ENCODE measurements around the gene HSD11B1. TPM values are rescaled to one million over a fixed set of nuclear protein-coding genes. Genes with fewer than 3 reads are reported as not detected.

HSD11B1 gene
- total RNA-seq, 1 experiment from 2014 or later, result not detected

- H3K9me3 Mint-ChIP-seq, result no peaks in the 10 kb centered on the region
- ATAC-seq (no peak), DNase-seq (ENCODE audit: low spot score) (no peak)
- no peaks in the 10 kb centered on the region for H3K27me3 Mint-ChIP-seq (ENCODE audit: low read depth)
- ChIA-PET POLR2A (no interaction called here), CTCF (no interaction called here)
- no peak overlapping the region for H3K4me3 Mint-ChIP-seq
- TF ChIP-seq, protein P1, sequence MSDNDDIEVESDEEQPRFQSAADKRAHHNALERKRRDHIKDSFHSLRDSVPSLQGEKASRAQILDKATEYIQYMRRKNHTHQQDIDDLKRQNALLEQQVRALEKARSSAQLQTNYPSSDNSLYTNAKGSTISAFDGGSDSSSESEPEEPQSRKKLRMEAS (CRISPR knock-in tag; IDR thresholded peaks at IDR 0.05), result no peak
- TF ChIP-seq ELF4 (CRISPR knock-in tag; IDR thresholded peaks at IDR 0.05; ENCODE audit: low read depth) (no peak), STAT6 (CRISPR knock-in tag; conservative IDR thresholded peaks at IDR 0.05; ENCODE audit: low read depth) (no peak), PRRX2 (CRISPR knock-in tag; IDR thresholded peaks at IDR 0.05) (no peak), JUN (CRISPR knock-in tag; IDR thresholded peaks at IDR 0.05) (no peak), CREM (CRISPR knock-in tag; IDR thresholded peaks at IDR 0.05) (no peak), SMAD4 (CRISPR knock-in tag; IDR thresholded peaks at IDR 0.05) (no peak), NFE2L1 (CRISPR knock-in tag; IDR thresholded peaks at IDR 0.05) (no peak), IRF2 (CRISPR knock-in tag; IDR thresholded peaks at IDR 0.05; ENCODE audit: borderline replicate concordance, low read depth) (no peak), FOXP1 (CRISPR knock-in tag; IDR thresholded peaks at IDR 0.05; ENCODE audit: borderline replicate concordance) (no peak), RORB (CRISPR knock-in tag; IDR thresholded peaks at IDR 0.05) (no peak), GABPB1 (CRISPR knock-in tag; IDR thresholded peaks at IDR 0.05) (no peak), ZSCAN18 (CRISPR knock-in tag; IDR thresholded peaks at IDR 0.05) (no peak), AR (CRISPR knock-in tag; IDR thresholded peaks at IDR 0.05) (no peak), ZMAT4 (CRISPR knock-in tag; IDR thresholded peaks at IDR 0.05) (no peak)
- TF ChIP-seq, protein P2, sequence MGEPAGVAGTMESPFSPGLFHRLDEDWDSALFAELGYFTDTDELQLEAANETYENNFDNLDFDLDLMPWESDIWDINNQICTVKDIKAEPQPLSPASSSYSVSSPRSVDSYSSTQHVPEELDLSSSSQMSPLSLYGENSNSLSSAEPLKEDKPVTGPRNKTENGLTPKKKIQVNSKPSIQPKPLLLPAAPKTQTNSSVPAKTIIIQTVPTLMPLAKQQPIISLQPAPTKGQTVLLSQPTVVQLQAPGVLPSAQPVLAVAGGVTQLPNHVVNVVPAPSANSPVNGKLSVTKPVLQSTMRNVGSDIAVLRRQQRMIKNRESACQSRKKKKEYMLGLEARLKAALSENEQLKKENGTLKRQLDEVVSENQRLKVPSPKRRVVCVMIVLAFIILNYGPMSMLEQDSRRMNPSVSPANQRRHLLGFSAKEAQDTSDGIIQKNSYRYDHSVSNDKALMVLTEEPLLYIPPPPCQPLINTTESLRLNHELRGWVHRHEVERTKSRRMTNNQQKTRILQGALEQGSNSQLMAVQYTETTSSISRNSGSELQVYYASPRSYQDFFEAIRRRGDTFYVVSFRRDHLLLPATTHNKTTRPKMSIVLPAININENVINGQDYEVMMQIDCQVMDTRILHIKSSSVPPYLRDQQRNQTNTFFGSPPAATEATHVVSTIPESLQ (CRISPR knock-in tag; IDR thresholded peaks at IDR 0.05), result no peak
- TF ChIP-seq, protein P3, sequence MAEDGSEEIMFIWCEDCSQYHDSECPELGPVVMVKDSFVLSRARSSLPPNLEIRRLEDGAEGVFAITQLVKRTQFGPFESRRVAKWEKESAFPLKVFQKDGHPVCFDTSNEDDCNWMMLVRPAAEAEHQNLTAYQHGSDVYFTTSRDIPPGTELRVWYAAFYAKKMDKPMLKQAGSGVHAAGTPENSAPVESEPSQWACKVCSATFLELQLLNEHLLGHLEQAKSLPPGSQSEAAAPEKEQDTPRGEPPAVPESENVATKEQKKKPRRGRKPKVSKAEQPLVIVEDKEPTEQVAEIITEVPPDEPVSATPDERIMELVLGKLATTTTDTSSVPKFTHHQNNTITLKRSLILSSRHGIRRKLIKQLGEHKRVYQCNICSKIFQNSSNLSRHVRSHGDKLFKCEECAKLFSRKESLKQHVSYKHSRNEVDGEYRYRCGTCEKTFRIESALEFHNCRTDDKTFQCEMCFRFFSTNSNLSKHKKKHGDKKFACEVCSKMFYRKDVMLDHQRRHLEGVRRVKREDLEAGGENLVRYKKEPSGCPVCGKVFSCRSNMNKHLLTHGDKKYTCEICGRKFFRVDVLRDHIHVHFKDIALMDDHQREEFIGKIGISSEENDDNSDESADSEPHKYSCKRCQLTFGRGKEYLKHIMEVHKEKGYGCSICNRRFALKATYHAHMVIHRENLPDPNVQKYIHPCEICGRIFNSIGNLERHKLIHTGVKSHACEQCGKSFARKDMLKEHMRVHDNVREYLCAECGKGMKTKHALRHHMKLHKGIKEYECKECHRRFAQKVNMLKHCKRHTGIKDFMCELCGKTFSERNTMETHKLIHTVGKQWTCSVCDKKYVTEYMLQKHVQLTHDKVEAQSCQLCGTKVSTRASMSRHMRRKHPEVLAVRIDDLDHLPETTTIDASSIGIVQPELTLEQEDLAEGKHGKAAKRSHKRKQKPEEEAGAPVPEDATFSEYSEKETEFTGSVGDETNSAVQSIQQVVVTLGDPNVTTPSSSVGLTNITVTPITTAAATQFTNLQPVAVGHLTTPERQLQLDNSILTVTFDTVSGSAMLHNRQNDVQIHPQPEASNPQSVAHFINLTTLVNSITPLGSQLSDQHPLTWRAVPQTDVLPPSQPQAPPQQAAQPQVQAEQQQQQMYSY (CRISPR knock-in tag; IDR thresholded peaks at IDR 0.05), result no peak
- TF ChIP-seq, protein P4, sequence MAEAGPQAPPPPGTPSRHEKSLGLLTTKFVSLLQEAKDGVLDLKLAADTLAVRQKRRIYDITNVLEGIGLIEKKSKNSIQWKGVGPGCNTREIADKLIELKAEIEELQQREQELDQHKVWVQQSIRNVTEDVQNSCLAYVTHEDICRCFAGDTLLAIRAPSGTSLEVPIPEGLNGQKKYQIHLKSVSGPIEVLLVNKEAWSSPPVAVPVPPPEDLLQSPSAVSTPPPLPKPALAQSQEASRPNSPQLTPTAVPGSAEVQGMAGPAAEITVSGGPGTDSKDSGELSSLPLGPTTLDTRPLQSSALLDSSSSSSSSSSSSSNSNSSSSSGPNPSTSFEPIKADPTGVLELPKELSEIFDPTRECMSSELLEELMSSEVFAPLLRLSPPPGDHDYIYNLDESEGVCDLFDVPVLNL (CRISPR knock-in tag; IDR thresholded peaks at IDR 0.05; ENCODE audit: borderline replicate concordance, low read depth), result no peak
- H3K36me3 Mint-ChIP-seq, result no peaks in the 10 kb centered on the region
- H3K27ac Mint-ChIP-seq, result no peak overlapping the region
- H3K4me1 Mint-ChIP-seq, result no peaks in the 10 kb centered on the region
These were observed 19.4 kb downstream of the HSD11B1 start for GRCh38 chr1:209723756-209724693.
